ENCODE data around the gene HOOK1. TPM values are rescaled to one million over a fixed set of nuclear protein-coding genes. Genes with fewer than 3 reads are reported as not detected.

Gene HOOK1
- total RNA-seq, 2 donors from 2014 or later: 0.27 to 0.63 TPM

DNA sequence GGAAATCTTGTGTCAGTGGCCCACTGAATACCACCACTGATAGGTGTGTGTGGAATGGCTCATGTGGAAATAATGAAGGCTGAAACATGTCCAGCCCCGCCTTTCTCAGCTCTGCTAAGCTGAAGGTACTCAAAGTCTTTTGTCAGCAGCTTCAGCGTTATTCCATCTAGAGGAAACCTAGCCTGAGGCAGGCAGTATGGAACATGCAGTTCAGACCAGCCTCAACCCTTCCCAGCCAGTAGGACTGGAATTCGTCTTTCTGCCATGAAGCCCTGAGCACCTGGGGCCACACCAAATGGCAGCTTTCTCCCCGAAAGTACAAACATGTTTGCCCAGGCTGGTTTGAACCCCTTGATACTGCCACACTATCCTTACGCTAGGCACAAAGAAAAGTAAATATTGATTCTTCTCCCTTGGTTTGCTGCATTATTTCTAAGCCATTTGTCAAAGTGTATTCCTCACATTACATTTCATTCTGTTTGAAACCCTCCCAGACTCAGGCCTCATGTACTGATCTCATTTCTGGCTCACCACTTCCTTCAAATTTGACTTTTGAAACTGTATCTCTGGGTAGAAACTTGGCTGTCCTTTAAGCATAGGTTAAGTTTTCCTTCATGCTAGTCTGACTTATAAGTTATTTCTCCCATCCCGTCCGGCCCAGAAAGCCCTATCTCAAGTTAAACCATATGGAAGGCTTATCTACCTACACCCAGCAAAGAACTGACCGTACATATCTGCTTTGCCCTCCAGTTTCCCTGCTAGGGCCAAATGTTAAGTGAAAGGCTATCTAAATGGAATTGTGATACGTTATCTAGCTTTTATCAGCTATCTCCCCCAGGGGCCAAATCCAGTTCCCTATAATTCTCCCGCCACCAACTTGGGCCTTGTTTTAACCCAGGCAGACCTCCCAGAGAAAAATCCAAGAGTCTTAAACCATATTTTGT, 45.7 kb upstream of the HOOK1 start:
- no peak for DNase-seq (ENCODE audit: low spot score)
- Histone ChIP-seq H3K9me3 (no peaks in the 10 kb centered on the region), H3K36me3 (no peaks in the 10 kb centered on the region), H3K27me3 (replicated peaks; ENCODE audit: insufficient read depth) (no peaks in the 10 kb centered on the region), H3K27ac (no peak overlapping the region), H3K4me3 (no peak overlapping the region), H3K4me1 (ENCODE audit: control insufficient read depth in 1 of 2, low read depth in 2 of 2) (no peaks in the 10 kb centered on the region)
- ATAC-seq (ENCODE audit: insufficient number of reproducible peaks, low FRiP score, low read depth): no peak
- TF ChIP-seq, protein P1, sequence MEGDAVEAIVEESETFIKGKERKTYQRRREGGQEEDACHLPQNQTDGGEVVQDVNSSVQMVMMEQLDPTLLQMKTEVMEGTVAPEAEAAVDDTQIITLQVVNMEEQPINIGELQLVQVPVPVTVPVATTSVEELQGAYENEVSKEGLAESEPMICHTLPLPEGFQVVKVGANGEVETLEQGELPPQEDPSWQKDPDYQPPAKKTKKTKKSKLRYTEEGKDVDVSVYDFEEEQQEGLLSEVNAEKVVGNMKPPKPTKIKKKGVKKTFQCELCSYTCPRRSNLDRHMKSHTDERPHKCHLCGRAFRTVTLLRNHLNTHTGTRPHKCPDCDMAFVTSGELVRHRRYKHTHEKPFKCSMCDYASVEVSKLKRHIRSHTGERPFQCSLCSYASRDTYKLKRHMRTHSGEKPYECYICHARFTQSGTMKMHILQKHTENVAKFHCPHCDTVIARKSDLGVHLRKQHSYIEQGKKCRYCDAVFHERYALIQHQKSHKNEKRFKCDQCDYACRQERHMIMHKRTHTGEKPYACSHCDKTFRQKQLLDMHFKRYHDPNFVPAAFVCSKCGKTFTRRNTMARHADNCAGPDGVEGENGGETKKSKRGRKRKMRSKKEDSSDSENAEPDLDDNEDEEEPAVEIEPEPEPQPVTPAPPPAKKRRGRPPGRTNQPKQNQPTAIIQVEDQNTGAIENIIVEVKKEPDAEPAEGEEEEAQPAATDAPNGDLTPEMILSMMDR (IDR thresholded peaks at IDR 0.05): no peak

- TF ChIP-seq, protein P1 (IDR thresholded peaks at IDR 0.05): no peak
- H3K4me3 ChIP-seq: no peak overlapping the region
- no peak for DNase-seq (ENCODE audit: low spot score)
- no peaks in the 10 kb centered on the region for H3K27me3 ChIP-seq (replicated peaks; ENCODE audit: insufficient read depth)
- no peaks in the 10 kb centered on the region for H3K9me3 ChIP-seq
- no peak overlapping the region for H3K27ac ChIP-seq
- ATAC-seq (ENCODE audit: insufficient number of reproducible peaks, low FRiP score, low read depth): no peak
- no peaks in the 10 kb centered on the region for H3K4me1 ChIP-seq (ENCODE audit: control insufficient read depth in 1 of 2, low read depth in 2 of 2)
- H3K36me3 ChIP-seq: no peaks in the 10 kb centered on the region
These were observed 45.0 kb upstream of the HOOK1 start for GRCh38 chr1:59769736-59770095.

DNA sequence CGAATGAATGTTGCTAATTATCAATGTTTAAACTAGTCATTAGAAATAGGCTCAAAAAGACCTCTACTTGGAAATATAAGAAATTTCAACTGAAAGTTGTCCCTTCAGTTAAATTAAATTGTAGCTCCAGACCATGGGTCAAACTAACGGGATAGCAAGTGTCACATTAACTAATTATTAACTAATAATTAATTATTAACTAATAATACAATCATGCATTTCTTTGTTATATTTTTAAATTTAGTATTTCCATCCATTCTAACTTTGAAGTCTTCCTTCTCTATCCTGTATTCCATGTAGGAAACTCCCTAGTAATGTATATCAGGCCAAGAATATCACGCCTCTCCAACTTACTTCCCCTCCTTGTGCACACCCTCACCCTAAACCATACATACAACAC, 43.4 kb upstream of the HOOK1 start:
- ATAC-seq (ENCODE audit: insufficient number of reproducible peaks, low FRiP score, low read depth) (no peak), DNase-seq (ENCODE audit: low spot score) (no peak)
- Histone ChIP-seq H3K27ac (no peak overlapping the region), H3K4me3 (no peak overlapping the region), H3K27me3 (replicated peaks; ENCODE audit: insufficient read depth) (no peaks in the 10 kb centered on the region), H3K36me3 (no peaks in the 10 kb centered on the region), H3K9me3 (no peaks in the 10 kb centered on the region), H3K4me1 (ENCODE audit: control insufficient read depth in 1 of 2, low read depth in 2 of 2) (no peaks in the 10 kb centered on the region)
- TF ChIP-seq, protein P1 (IDR thresholded peaks at IDR 0.05): no peak

DNA sequence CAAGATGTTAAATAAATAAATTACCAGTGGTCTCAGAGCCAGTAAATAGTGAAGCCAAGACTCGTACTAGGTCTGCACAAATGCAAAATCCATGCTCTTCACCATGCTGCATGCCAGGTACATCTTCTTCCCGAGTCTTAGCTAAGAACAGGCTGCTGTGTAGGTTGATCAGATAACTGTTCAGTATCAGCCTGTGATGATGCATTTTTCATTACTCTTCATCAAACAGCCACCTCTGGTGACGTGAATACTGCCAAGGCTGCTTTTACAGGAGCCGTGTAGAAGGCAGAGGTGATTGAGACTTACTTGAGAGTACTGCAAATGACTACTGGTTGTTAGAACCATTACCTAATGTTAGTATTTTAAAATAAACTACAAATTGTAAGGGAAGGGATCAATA, 39.3 kb upstream of the HOOK1 start:
- H3K27ac ChIP-seq: no peak overlapping the region
- H3K4me1 ChIP-seq (ENCODE audit: control insufficient read depth in 1 of 2, low read depth in 2 of 2): peaks cover 0 to 3% of the 10 kb centered on the region in 2 donors
- DNase-seq (ENCODE audit: low spot score): no peak
- no peak for ATAC-seq (ENCODE audit: insufficient number of reproducible peaks, low FRiP score, low read depth)
- no peaks in the 10 kb centered on the region for H3K9me3 ChIP-seq
- H3K27me3 ChIP-seq (replicated peaks; ENCODE audit: insufficient read depth): no peaks in the 10 kb centered on the region
- H3K36me3 ChIP-seq: no peaks in the 10 kb centered on the region
- TF ChIP-seq, protein P1 (IDR thresholded peaks at IDR 0.05): no peak
- no peak overlapping the region for H3K4me3 ChIP-seq

- H3K9me3 ChIP-seq: no peaks in the 10 kb centered on the region
- H3K27ac ChIP-seq: no peak overlapping the region
- DNase-seq (ENCODE audit: low spot score) (no peak), ATAC-seq (ENCODE audit: insufficient number of reproducible peaks, low FRiP score, low read depth) (no peak)
- no peaks in the 10 kb centered on the region for H3K27me3 ChIP-seq (replicated peaks; ENCODE audit: insufficient read depth)
- H3K36me3 ChIP-seq: no peaks in the 10 kb centered on the region
- TF ChIP-seq, protein P1 (IDR thresholded peaks at IDR 0.05): no peak
- H3K4me1 ChIP-seq (ENCODE audit: control insufficient read depth in 1 of 2, low read depth in 2 of 2): peaks cover 0 to 3% of the 10 kb centered on the region in 2 donors
- no peak overlapping the region for H3K4me3 ChIP-seq
These were observed 37.5 kb upstream of the HOOK1 start for GRCh38 chr1:59776960-59777852.
